NOMO-1 treated with dmso at 0.1 percent for 144 hours (cell line): ENCODE results near the gene MAPKAP1.

Experiments
- DNase-seq: peaks from one replicate; lab custom pipeline; 2025; ENCODE audit not compliant: unreplicated experiment; lab: John Stamatoyannopoulos, UW

MAPKAP1 gene

GRCh38 chr9:125492719-125493118 lies 214.3 kb downstream of the MAPKAP1 start:
- DNase-seq: no peak

- DNase-seq: no peak
These were observed 219.2 kb downstream of the MAPKAP1 start for GRCh38 chr9:125487842-125488241.

GRCh38 chr9:125486576-125486975 lies 220.4 kb downstream of the MAPKAP1 start:
- DNase-seq: no peak

GRCh38 chr9:125486152-125486508 lies 220.9 kb downstream of the MAPKAP1 start:
- no peak for DNase-seq

GRCh38 chr9:125485471-125486151 lies 221.4 kb downstream of the MAPKAP1 start:
- no peak for DNase-seq

GRCh38 chr9:125484350-125485282 lies 222.4 kb downstream of the MAPKAP1 start:
- DNase-seq: no peak

GRCh38 chr9:125483697-125484096 lies 223.3 kb downstream of the MAPKAP1 start:
- DNase-seq: no peak

GRCh38 chr9:125479846-125480615 lies 227.0 kb downstream of the MAPKAP1 start:
- no peak for DNase-seq

- DNase-seq: no peak
These were observed 229.9 kb downstream of the MAPKAP1 start for GRCh38 chr9:125477089-125477544.

GRCh38 chr9:125476645-125477044 lies 230.4 kb downstream of the MAPKAP1 start:
- no peak for DNase-seq

GRCh38 chr9:125475385-125475784 lies 231.6 kb downstream of the MAPKAP1 start:
- DNase-seq: no peak

- no peak for DNase-seq
These were observed 233.9 kb downstream of the MAPKAP1 start for GRCh38 chr9:125472926-125473701.

- DNase-seq: no peak
These were observed 234.5 kb downstream of the MAPKAP1 start for GRCh38 chr9:125472562-125472925.

GRCh38 chr9:125470767-125471580 lies 236.0 kb downstream of the MAPKAP1 start:
- DNase-seq: no peak

- DNase-seq: no peak
These were observed 236.8 kb downstream of the MAPKAP1 start for GRCh38 chr9:125470189-125470588.

GRCh38 chr9:125468646-125469045 lies 238.4 kb downstream of the MAPKAP1 start:
- DNase-seq: no peak

- DNase-seq: no peak
These were observed 239.8 kb downstream of the MAPKAP1 start for GRCh38 chr9:125467116-125467740.

GRCh38 chr9:125466411-125466810 lies 240.6 kb downstream of the MAPKAP1 start:
- no peak for DNase-seq

- DNase-seq: no peak
These were observed 242.2 kb downstream of the MAPKAP1 start for GRCh38 chr9:125464591-125465385.
